ENCODE measurements around the gene IL1RAPL1.

The IL1RAPL1 gene

DNA sequence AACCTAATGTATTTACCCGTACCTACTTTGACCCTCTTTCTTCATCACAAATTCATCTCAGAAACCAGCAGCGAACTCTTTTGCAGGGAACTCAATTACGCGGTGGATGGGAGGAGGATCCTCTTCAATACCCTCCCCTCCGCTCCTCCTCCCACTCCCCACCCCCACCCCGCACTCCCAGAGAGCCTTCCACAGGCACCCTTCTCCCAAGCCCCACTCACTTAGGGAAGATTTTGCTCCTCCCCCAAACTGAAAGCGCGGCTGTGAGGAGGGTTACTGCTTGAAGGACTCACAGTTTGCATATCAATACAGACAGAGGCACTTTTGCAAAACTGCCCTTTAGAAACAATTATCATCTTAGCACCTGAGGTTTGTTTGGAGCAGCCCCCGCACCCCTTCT, 960 bp upstream of the IL1RAPL1 start:
- Histone ChIP-seq H3K27me3 (ENCODE audit: control insufficient read depth in 1 of 2, insufficient read depth in 2 of 2, low read length in 2 of 2) (no peaks in the 10 kb centered on the region), H3K4me1 (ENCODE audit: control insufficient read depth, insufficient read depth, low read length) (no peaks in the 10 kb centered on the region), H3K9ac (ENCODE audit: low read length in 2 of 2) (peak overlapping the region in 1 of 2 donors; percentile 66), H3K4me3 (ENCODE audit: low read length in 2 of 2) (peak overlapping the region; percentile 24 to 73), H3K36me3 (ENCODE audit: control insufficient read depth in 2 of 2, insufficient read depth in 2 of 2, low read length in 2 of 2) (no peaks in the 10 kb centered on the region), H3K27ac (ENCODE audit: low read length) (no peak overlapping the region), H3K9me3 (ENCODE audit: control insufficient read depth in 2 of 2, low read length in 2 of 2) (no peaks in the 10 kb centered on the region)

DNA sequence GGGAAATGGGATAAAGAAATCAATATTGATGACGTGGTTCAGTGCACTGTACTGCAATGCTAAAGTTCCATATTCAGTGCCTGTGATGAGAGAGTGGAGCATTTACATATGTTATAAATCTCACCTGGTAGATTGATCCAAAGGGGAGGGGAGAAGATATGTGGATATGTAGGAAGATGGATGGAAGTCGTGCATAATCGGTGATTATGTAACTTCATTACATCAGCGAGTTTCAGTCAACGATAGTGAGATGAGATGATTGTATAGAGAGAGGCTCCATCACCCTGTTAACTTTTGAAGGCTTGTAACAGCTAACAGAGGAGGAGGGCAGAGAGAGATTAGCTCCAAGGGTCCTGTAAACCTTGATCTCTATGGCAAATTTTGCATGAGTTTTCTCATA, 1.8 kb downstream of the IL1RAPL1 start:
- no peaks in the 10 kb centered on the region for H3K27me3 ChIP-seq (ENCODE audit: control insufficient read depth in 1 of 2, insufficient read depth in 2 of 2, low read length in 2 of 2)
- H3K27ac ChIP-seq (ENCODE audit: low read length) = no peak overlapping the region
- H3K9me3 ChIP-seq (ENCODE audit: control insufficient read depth in 2 of 2, low read length in 2 of 2) = no peaks in the 10 kb centered on the region
- no peaks in the 10 kb centered on the region for H3K4me1 ChIP-seq (ENCODE audit: control insufficient read depth, insufficient read depth, low read length)
- peak overlapping the region; percentile 24 to 73 for H3K4me3 ChIP-seq (ENCODE audit: low read length in 2 of 2)
- H3K9ac ChIP-seq (ENCODE audit: low read length in 2 of 2) = no peak overlapping the region
- no peaks in the 10 kb centered on the region for H3K36me3 ChIP-seq (ENCODE audit: control insufficient read depth in 2 of 2, insufficient read depth in 2 of 2, low read length in 2 of 2)

DNA sequence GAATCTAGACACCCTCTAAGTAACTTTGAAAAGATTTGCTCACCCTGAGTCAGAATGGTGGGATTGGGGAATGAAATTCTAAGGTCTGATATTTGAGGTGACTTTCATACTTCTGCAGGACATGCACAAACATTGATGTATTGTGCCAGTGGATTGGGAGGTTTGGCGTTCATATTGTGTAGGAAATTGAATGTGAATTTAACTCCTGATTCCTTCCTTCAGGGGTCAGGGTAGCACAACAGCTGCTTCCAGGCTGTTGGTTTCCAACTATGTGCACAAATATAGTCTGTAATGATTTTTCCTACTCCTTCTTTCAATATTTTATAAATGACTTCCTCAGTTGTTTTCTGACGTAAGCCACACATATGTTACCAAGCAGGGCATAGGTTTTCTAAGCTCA, 3.1 kb downstream of the IL1RAPL1 start:
- Histone ChIP-seq H3K36me3 (ENCODE audit: control insufficient read depth in 2 of 2, insufficient read depth in 2 of 2, low read length in 2 of 2) (no peaks in the 10 kb centered on the region), H3K27me3 (ENCODE audit: control insufficient read depth in 1 of 2, insufficient read depth in 2 of 2, low read length in 2 of 2) (no peaks in the 10 kb centered on the region), H3K27ac (ENCODE audit: low read length) (no peak overlapping the region), H3K9me3 (ENCODE audit: control insufficient read depth in 2 of 2, low read length in 2 of 2) (no peaks in the 10 kb centered on the region), H3K4me1 (ENCODE audit: control insufficient read depth, insufficient read depth, low read length) (no peaks in the 10 kb centered on the region), H3K9ac (ENCODE audit: low read length in 2 of 2) (no peak overlapping the region), H3K4me3 (ENCODE audit: low read length in 2 of 2) (peak overlapping the region; percentile 31 to 36)

DNA sequence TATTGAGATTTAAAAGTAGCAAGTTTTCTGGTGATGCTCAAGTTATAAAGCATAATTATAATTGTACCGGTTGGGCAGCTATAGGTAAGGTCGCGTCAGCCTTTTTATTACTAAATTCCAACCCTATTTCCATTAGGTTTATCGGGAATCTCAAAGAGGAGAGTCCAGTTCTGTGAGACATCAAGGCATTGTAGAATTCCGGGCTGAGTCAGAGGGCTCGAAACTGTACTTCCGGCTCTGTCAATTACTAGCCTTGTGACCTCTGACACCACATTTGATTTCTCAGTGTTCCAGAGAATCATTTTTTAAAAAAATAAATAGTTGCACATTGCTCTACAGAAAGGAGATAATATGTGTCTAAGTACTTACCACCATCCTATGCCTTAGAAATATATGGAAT, 4.3 kb downstream of the IL1RAPL1 start:
- Histone ChIP-seq H3K4me3 (ENCODE audit: low read length in 2 of 2) (no peak overlapping the region), H3K9me3 (ENCODE audit: control insufficient read depth in 2 of 2, low read length in 2 of 2) (no peaks in the 10 kb centered on the region), H3K4me1 (ENCODE audit: control insufficient read depth, insufficient read depth, low read length) (no peaks in the 10 kb centered on the region), H3K27ac (ENCODE audit: low read length) (no peak overlapping the region), H3K36me3 (ENCODE audit: control insufficient read depth in 2 of 2, insufficient read depth in 2 of 2, low read length in 2 of 2) (no peaks in the 10 kb centered on the region), H3K9ac (ENCODE audit: low read length in 2 of 2) (no peak overlapping the region), H3K27me3 (ENCODE audit: control insufficient read depth in 1 of 2, insufficient read depth in 2 of 2, low read length in 2 of 2) (no peaks in the 10 kb centered on the region)

DNA sequence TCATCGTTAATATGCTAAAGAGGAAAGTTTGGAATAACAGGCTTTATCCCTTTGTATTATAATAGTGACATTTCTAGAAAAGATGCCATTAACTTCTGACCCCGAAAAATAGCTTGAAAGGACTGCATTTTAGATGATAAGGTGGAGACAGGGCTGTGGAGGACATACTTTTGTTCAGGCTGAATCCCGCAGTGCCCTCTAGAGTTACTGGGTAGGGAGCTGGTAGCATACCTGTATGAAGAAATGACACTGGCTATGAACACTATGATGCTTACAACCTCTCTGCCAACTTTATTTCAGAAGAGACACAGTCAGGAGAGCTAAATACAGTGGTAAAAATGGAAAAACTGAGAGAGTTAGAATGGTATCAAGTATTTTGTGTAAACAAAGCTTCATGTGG, 8.1 kb downstream of the IL1RAPL1 start:
- no peak overlapping the region for H3K27ac ChIP-seq (ENCODE audit: low read length)
- H3K9ac ChIP-seq (ENCODE audit: low read length in 2 of 2) = no peak overlapping the region
- no peaks in the 10 kb centered on the region for H3K4me1 ChIP-seq (ENCODE audit: control insufficient read depth, insufficient read depth, low read length)
- no peaks in the 10 kb centered on the region for H3K36me3 ChIP-seq (ENCODE audit: control insufficient read depth in 2 of 2, insufficient read depth in 2 of 2, low read length in 2 of 2)
- no peaks in the 10 kb centered on the region for H3K27me3 ChIP-seq (ENCODE audit: control insufficient read depth in 1 of 2, insufficient read depth in 2 of 2, low read length in 2 of 2)
- H3K9me3 ChIP-seq (ENCODE audit: control insufficient read depth in 2 of 2, low read length in 2 of 2) = no peaks in the 10 kb centered on the region
- H3K4me3 ChIP-seq (ENCODE audit: low read length in 2 of 2) = no peak overlapping the region

DNA sequence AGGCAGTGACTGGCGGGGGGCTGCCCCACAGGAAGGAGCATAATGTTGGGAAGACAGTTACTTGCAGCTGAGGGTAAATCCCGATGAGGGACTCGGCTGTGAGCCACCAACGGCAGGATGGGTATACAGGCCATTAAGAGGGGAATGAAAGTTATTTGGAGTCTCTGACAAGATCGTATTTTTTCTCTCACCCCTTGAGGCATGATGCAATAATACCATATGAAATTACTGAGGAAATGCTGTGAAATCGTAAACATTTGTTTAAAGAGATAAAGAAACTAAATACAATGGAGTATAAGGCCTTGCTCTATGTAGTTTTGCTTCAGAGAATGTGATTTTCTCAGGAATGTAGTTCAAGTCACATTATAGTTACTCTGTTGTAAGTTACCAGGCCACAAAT, 12.7 kb downstream of the IL1RAPL1 start:
- no peaks in the 10 kb centered on the region for H3K27me3 ChIP-seq (ENCODE audit: control insufficient read depth in 1 of 2, insufficient read depth in 2 of 2, low read length in 2 of 2)
- H3K27ac ChIP-seq (ENCODE audit: low read length) = no peak overlapping the region
- no peaks in the 10 kb centered on the region for H3K4me1 ChIP-seq (ENCODE audit: control insufficient read depth, insufficient read depth, low read length)
- no peak overlapping the region for H3K4me3 ChIP-seq (ENCODE audit: low read length in 2 of 2)
- H3K9me3 ChIP-seq (ENCODE audit: control insufficient read depth in 2 of 2, low read length in 2 of 2) = no peaks in the 10 kb centered on the region
- H3K9ac ChIP-seq (ENCODE audit: low read length in 2 of 2) = no peak overlapping the region
- no peaks in the 10 kb centered on the region for H3K36me3 ChIP-seq (ENCODE audit: control insufficient read depth in 2 of 2, insufficient read depth in 2 of 2, low read length in 2 of 2)

DNA sequence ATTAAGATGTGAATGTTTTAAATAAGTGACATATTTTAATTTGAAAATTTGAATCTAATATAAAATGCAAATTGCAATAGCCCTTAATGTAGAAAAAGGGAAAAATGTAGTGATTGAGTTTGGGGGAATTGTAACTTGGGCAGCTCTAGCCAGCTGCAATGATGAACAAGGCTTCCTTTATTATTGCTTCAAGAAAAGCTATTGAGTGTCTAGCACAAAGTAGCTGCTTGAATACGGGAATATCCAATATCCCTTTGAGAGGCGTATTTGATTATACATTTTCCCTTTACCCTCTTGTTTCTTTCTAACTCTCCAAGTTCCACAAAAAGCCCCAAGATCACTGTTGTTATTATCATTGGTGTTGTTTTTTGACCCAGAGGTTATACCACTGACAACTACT, 21.8 kb downstream of the IL1RAPL1 start:
- Histone ChIP-seq H3K4me1 (ENCODE audit: control insufficient read depth, insufficient read depth, low read length) (no peaks in the 10 kb centered on the region), H3K36me3 (ENCODE audit: control insufficient read depth in 2 of 2, insufficient read depth in 2 of 2, low read length in 2 of 2) (no peaks in the 10 kb centered on the region), H3K9me3 (ENCODE audit: control insufficient read depth in 2 of 2, low read length in 2 of 2) (no peaks in the 10 kb centered on the region), H3K27me3 (ENCODE audit: control insufficient read depth in 1 of 2, insufficient read depth in 2 of 2, low read length in 2 of 2) (no peaks in the 10 kb centered on the region), H3K4me3 (ENCODE audit: low read length in 2 of 2) (no peak overlapping the region), H3K9ac (ENCODE audit: low read length in 2 of 2) (no peak overlapping the region), H3K27ac (ENCODE audit: low read length) (no peak overlapping the region)

DNA sequence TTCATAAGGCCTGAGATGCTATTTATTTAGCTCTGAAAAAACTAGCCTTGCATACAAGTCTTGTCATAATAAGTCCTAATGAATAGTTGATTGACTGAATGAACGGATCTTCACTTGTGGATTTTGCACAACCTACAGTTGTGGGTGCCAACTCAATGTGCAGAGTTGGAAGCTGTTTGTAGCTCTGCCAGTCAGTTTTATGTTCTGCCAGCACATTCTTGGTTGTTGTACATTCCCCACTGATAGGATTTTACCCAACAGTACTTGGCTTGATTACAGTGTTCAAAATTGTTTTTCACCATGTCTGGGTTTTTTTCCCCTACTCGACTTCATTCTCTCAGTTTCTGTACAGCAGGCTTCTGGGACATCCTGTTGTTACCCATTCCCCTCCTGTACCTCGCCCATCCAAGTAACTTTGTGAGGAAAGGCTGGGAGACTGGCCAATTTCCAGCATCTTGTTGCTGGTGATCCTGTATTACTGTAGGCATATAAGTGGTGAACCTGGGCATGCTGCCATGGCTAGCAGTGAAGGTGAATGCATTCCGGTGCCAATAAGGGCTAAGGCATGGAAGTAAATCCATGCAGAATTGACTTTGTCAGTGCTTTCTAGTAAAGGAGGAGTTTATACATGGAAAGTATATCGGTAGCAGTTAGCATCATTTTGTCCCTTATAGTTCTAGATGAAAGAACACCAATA, 22.8 kb downstream of the IL1RAPL1 start:
- Histone ChIP-seq H3K9me3 (ENCODE audit: control insufficient read depth in 2 of 2, low read length in 2 of 2) (no peaks in the 10 kb centered on the region), H3K4me1 (ENCODE audit: control insufficient read depth, insufficient read depth, low read length) (no peaks in the 10 kb centered on the region), H3K36me3 (ENCODE audit: control insufficient read depth in 2 of 2, insufficient read depth in 2 of 2, low read length in 2 of 2) (no peaks in the 10 kb centered on the region), H3K27me3 (ENCODE audit: control insufficient read depth in 1 of 2, insufficient read depth in 2 of 2, low read length in 2 of 2) (no peaks in the 10 kb centered on the region), H3K9ac (ENCODE audit: low read length in 2 of 2) (no peak overlapping the region), H3K4me3 (ENCODE audit: low read length in 2 of 2) (no peak overlapping the region), H3K27ac (ENCODE audit: low read length) (no peak overlapping the region)

DNA sequence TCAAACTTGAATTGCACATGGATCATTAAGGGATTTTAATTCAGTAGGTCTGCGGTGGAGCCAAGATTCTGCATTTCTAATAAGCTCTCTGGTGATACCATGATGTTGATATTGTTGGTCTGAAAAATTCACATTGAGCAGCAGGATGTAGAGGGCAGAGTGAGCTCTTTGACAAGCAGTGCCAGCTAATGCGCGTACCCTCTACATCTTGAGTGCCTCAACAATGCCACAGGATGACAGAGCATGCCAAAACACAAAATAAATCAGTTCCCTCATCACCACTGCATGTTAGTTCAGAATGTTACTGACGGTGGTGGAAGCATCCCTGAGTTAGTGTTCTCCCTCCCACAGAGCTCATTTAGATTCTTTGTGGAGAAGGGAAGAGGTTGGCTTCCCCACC, 23.5 kb downstream of the IL1RAPL1 start:
- Histone ChIP-seq H3K27me3 (ENCODE audit: control insufficient read depth in 1 of 2, insufficient read depth in 2 of 2, low read length in 2 of 2) (no peaks in the 10 kb centered on the region), H3K4me3 (ENCODE audit: low read length in 2 of 2) (no peak overlapping the region), H3K36me3 (ENCODE audit: control insufficient read depth in 2 of 2, insufficient read depth in 2 of 2, low read length in 2 of 2) (no peaks in the 10 kb centered on the region), H3K9me3 (ENCODE audit: control insufficient read depth in 2 of 2, low read length in 2 of 2) (no peaks in the 10 kb centered on the region), H3K4me1 (ENCODE audit: control insufficient read depth, insufficient read depth, low read length) (no peaks in the 10 kb centered on the region), H3K9ac (ENCODE audit: low read length in 2 of 2) (no peak overlapping the region), H3K27ac (ENCODE audit: low read length) (no peak overlapping the region)

DNA sequence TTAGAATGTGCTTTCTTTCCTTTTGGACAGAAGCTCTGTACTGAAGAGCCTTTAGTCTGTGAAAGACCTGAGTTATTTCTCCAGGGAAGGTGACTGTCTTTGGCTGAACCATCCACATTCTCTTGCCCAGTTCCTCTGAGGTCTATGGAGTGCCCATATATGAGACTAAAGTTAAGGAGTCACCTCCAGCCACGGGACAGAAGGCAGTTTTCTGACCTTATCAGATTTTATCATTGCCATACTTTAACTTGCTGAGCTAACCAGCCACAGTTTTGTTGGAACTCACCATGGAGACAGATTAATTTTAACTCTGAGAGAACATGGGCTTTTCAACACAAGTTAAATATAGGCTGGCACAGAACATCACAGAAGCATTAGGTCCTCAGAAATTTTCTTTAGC, 26.3 kb downstream of the IL1RAPL1 start:
- Histone ChIP-seq H3K27ac (ENCODE audit: low read length) (no peak overlapping the region), H3K4me1 (ENCODE audit: control insufficient read depth, insufficient read depth, low read length) (no peaks in the 10 kb centered on the region)

DNA sequence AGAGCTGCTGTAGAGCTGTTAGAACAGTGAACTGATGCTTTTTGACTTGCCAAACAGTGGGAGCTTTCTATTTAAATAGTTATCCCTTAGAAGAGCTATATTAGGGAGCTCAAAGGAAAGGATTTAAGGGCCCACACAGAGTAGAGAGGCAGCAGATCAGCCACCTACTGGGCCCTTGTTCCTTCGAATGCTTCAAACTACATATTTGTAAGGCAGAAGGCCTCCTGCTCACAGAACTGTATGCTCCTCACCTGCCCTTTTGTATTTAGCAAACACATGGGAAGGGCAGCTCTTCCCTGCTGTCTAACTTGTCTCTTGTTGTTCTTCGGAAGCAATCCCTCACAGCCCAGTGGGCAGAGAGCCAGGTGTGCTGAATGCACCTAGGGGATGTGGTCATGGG, 38.0 kb downstream of the IL1RAPL1 start:
- H3K4me3 ChIP-seq (ENCODE audit: low read length in 2 of 2) = no peak overlapping the region
- H3K36me3 ChIP-seq (ENCODE audit: control insufficient read depth in 2 of 2, insufficient read depth in 2 of 2, low read length in 2 of 2) = no peaks in the 10 kb centered on the region
- H3K9me3 ChIP-seq (ENCODE audit: control insufficient read depth in 2 of 2, low read length in 2 of 2) = no peaks in the 10 kb centered on the region
- H3K27ac ChIP-seq (ENCODE audit: low read length) = no peak overlapping the region
- no peak overlapping the region for H3K9ac ChIP-seq (ENCODE audit: low read length in 2 of 2)
- no peaks in the 10 kb centered on the region for H3K4me1 ChIP-seq (ENCODE audit: control insufficient read depth, insufficient read depth, low read length)
- H3K27me3 ChIP-seq (ENCODE audit: control insufficient read depth in 1 of 2, insufficient read depth in 2 of 2, low read length in 2 of 2) = no peaks in the 10 kb centered on the region

More for the DNA sequence above, 26.3 kb downstream of the IL1RAPL1 start:
- H3K4me3 ChIP-seq (ENCODE audit: low read length in 2 of 2) = no peak overlapping the region
- H3K27me3 ChIP-seq (ENCODE audit: control insufficient read depth in 1 of 2, insufficient read depth in 2 of 2, low read length in 2 of 2) = no peaks in the 10 kb centered on the region
- no peaks in the 10 kb centered on the region for H3K36me3 ChIP-seq (ENCODE audit: control insufficient read depth in 2 of 2, insufficient read depth in 2 of 2, low read length in 2 of 2)
- no peak overlapping the region for H3K9ac ChIP-seq (ENCODE audit: low read length in 2 of 2)
- H3K9me3 ChIP-seq (ENCODE audit: control insufficient read depth in 2 of 2, low read length in 2 of 2) = no peaks in the 10 kb centered on the region

Measured in stomach smooth muscle (tissue), 2 donors.